GM12875 (cell line): ENCODE data around the gene ETHE1.

ENCODE experiments used
- H3K4me3 ChIP-seq: one replicate; pipeline ENCODE4 v1.5.1; 2011; ENCODE audit warnings: low read depth, low read length, control low read depth
- TF ChIP-seq, protein P1 (sequence below): IDR thresholded peaks from 2 replicates; pipeline ENCODE4 v1.5.1; 2011; ENCODE audit warnings: low read depth, mild to moderate bottlenecking, control low read depth, inconsistent platforms, low read length, moderate library complexity, borderline replicate concordance; ENCODE audit not compliant: insufficient read depth

ETHE1 gene

GRCh38 chr19:43486412-43486811 is 40.6 kb downstream of the ETHE1 start:
- no peak overlapping the region for H3K4me3 ChIP-seq
- TF ChIP-seq, protein P1, sequence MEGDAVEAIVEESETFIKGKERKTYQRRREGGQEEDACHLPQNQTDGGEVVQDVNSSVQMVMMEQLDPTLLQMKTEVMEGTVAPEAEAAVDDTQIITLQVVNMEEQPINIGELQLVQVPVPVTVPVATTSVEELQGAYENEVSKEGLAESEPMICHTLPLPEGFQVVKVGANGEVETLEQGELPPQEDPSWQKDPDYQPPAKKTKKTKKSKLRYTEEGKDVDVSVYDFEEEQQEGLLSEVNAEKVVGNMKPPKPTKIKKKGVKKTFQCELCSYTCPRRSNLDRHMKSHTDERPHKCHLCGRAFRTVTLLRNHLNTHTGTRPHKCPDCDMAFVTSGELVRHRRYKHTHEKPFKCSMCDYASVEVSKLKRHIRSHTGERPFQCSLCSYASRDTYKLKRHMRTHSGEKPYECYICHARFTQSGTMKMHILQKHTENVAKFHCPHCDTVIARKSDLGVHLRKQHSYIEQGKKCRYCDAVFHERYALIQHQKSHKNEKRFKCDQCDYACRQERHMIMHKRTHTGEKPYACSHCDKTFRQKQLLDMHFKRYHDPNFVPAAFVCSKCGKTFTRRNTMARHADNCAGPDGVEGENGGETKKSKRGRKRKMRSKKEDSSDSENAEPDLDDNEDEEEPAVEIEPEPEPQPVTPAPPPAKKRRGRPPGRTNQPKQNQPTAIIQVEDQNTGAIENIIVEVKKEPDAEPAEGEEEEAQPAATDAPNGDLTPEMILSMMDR: no peak

DNA sequence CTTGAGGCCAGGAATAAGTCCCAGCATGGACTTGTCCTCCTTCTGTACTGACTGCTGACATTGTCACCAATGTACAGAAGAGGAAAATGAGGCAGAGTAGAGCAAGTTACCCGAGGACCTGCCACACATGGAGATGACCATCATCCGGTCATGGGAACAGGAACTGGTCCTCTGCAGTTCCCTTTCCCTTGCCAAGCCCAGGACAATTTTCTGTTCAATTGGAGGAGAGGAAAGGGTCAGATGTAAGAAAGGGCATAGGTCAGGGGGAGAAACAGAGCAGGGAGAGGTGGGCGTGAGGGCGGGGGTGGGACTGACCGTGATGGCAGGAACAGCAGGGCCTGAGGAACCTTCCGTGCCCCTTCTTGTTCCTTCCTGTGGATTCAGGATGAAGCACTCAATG is 41.0 kb downstream of the ETHE1 start:
- no peak overlapping the region for H3K4me3 ChIP-seq

DNA sequence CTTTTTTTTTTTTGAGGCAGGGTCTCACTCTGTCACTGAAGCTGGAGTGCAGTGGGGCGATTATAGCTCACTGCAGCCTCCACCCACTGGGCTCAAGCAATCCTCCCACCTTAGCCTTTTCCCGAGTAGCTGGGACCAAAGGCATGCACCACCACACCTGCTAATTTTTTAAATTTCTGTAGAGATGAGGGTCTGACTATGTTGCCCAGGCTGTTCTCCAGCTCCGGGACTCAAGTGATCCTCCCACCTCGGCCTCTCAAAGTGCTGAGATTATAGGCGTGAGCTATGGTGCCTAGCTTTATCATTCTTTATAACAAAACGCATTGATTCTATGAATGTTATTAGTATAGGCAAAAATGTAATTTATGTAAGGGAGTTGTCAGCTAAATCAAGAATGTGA is 43.7 kb downstream of the ETHE1 start:
- H3K4me3 ChIP-seq: no peak overlapping the region
- TF ChIP-seq, protein P1: no peak

More for the DNA sequence above, 41.0 kb downstream of the ETHE1 start:
- TF ChIP-seq, protein P1: no peak

GRCh38 chr19:43482193-43482592 is 44.8 kb downstream of the ETHE1 start:
- H3K4me3 ChIP-seq: no peak overlapping the region
- TF ChIP-seq, protein P1: no peak

DNA sequence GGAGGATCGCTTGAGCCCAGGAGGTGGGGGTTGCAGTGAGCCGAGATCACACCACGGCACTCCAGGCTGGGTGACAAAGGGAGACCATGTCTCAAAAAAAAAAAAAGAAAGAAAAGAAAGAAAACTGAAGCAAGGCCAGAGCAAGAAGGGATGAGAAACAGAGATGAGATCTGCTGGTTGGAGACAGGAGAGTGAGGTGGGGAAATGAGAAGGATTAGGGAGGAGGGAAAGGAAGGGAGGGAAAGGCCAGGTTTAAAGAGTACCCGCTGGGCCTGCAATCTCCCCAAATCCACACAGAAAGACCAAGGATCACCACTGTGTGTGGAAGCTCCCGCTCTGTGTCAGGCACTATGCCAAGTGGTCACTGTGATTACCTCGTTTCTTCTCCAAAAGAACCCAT is 45.3 kb downstream of the ETHE1 start:
- no peak overlapping the region for H3K4me3 ChIP-seq
- TF ChIP-seq, protein P1: no peak

DNA sequence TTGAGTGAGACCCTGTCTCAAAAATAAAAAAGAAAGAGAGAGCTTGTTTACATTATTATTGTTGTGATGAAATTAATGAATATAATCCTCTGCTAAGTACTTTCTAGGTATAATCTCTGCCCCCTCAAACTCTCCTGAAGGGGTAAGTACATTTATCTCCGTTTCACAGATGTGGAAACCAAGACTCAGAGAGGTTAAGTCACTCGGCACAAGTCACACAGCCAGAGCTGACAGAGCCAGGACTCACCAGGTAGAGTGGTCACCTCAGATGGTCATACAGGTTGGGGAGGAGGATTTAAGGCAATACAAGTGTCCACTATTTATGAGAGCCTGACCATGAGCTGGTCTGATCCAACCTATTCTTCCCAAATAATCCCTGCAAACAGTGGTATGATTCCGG is 46.4 kb downstream of the ETHE1 start:
- H3K4me3 ChIP-seq: no peak overlapping the region
- TF ChIP-seq, protein P1: no peak

DNA sequence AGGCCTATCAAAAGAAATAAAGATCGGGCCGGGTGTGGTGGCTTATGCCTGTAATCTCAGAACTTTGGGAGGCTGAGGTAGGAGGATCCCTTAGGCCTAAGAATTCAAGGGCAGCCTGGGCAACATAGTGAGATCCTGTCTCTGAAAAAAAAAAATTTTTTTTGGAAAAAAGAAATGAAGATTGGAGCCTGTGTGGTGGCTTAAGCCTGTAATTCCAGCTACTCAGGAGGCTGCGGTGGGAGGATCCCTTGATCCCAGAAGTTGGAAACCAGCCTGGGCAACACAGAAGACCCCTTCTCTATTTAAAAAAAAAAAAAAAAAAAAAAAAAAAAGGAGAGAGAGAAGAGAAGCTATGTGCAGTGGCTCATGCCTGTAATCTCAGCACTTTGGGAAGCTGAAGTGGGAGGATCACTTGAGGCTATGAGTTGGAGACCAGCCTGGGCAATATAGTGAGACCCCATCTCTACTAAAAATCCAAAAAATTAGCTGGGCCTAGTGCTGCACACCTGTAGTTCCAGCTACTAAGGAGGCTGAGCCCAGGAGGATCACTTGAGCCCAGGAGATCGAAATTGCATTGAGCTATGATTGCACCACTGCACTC is 46.9 kb downstream of the ETHE1 start:
- TF ChIP-seq, protein P1: no peak
- H3K4me3 ChIP-seq: no peak overlapping the region
